Measurements from ENCODE around the gene C5orf24. TPM values are rescaled to one million over a fixed set of nuclear protein-coding genes. Genes with fewer than 3 reads are reported as not detected.
A peak's percentile ranks its signal among the peaks of the same experiment; 100 is the strongest.
"Not testable (repeated sequence)": the region's sequence is repeated elsewhere in the genome, so short reads cannot be mapped to it uniquely, and the experiment has no call there.

The C5orf24 gene
- total RNA-seq, 1 donor from 2014 or later, result 42.8 TPM

- DNase-seq, result no peak
Measured at GRCh38 chr5:134857401-134857800, 11.6 kb downstream of the C5orf24 start.

DNA sequence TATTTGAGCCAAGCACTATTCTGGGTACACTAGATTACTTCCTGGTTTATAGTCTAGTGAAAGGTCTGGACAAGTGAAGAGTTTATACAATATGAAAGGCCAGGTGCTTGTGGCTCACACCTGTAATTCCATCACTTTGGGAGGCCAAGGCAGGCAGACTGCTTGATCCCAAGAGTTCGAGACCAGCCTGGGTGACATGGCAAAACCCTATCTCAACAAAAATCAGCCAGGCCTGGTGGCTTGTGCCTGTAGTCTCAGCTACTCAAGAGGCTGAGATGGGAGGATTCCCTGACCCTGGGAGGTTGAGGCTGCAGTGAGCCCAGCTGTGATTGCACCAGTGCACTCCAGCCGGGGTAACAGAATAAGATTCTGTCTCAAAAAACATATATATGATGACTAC is 18.9 kb downstream of the C5orf24 start:
- no peak for DNase-seq

DNA sequence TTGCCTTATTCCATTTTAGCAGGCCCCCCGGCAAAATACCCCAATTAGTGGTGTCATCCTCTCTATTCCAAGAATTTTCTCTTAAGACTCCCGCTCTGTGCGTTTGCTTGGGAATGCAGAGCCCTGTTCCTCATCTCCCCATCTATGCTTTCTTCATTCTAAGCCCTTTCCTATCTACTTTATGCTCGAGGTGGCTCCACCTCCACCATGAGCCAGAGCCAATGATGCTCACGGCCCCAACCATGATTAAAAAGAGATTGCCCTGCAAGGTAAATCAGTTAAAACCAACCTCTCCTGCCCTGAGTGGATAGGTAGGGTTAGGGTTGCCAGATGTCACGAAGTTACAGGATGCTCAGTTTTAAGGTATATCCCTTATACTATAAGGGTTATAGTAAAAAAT is 27.7 kb downstream of the C5orf24 start:
- no peak for DNase-seq

GRCh38 chr5:134873987-134874830 is 28.4 kb downstream of the C5orf24 start, which contains the start of gene TXNDC15:
Gene TXNDC15 (plus strand): TSS chr5:134874371. CDS start chr5:134874428, 57 bp downstream.
- peak; percentile 84 for DNase-seq

DNA sequence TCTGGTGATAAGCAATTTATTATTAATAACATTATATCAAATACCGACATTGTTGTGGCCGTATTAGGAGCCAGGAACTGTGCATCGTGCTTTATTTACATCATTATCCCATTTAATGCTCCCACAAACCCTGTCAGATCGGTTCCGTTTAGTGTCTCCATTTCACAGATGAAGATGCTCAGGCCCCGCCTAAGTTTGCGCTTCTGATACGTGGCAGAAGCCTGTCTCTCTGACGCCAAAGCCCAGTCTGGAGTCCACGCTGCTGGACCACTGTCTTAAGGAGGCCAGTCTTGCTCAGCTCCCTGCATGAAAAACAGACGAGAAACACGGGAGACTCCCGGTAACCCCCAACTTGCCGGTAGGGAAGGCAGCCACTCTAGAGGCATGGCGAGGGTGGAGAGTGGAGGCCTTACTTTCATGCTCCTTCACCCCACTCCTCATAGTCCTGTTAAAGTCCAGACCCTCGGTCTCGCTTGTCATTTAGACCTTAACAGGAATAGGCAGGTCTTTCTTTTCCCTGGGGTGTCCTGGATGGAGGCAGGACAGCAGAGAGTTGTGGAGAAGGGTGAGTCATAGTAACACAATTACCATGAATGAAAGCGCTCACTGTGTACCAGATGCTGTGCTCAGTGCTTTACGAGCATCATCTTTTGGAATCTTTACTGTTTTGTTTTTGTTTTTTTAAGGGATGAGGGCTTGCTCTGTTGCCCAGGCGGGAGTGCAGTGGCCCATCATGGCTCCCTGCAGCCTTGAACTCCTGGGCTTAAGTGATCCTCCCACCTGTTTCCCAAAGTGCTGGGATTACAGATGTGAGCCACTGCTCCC is 29.3 kb downstream of the C5orf24 start:
- peak; percentile 82 for DNase-seq

GRCh38 chr5:134877159-134877558 is 31.4 kb downstream of the C5orf24 start:
- no peak for DNase-seq

GRCh38 chr5:134878403-134878802 is 32.6 kb downstream of the C5orf24 start:
- no peak for DNase-seq

- no peak for DNase-seq
Measured at GRCh38 chr5:134879456-134879855, 33.7 kb downstream of the C5orf24 start.

GRCh38 chr5:134880937-134881336 is 35.2 kb downstream of the C5orf24 start:
- DNase-seq, result not testable (repeated sequence)

DNA sequence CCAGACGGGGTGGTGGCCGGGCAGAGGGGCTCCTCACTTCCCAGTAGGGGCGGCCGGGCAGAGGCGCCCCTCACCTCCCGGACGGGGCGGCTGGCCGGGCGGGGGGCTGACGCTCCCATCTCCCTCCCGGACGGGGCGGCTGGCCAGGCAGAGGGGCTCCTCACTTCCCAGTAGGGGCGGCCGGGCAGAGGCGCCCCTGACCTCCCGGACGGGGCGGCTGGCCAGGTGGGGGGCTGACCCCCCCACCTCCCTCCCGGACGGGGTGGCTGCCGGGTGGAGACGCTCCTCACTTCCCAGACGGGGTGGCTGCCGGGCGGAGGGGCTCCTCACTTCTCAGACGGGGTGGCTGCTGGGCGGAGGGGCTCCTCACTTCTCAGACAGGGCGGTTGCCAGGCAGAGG is 35.9 kb downstream of the C5orf24 start:
- DNase-seq, result not testable (repeated sequence)

GRCh38 chr5:134887593-134888159 is 41.9 kb downstream of the C5orf24 start:
- no peak for DNase-seq

GRCh38 chr5:134889335-134889734 is 43.6 kb downstream of the C5orf24 start:
- no peak for DNase-seq

- DNase-seq, result no peak
Measured at GRCh38 chr5:134891473-134891872, 45.7 kb downstream of the C5orf24 start.

GRCh38 chr5:134892282-134892681 is 46.5 kb downstream of the C5orf24 start:
- no peak for DNase-seq

DNA sequence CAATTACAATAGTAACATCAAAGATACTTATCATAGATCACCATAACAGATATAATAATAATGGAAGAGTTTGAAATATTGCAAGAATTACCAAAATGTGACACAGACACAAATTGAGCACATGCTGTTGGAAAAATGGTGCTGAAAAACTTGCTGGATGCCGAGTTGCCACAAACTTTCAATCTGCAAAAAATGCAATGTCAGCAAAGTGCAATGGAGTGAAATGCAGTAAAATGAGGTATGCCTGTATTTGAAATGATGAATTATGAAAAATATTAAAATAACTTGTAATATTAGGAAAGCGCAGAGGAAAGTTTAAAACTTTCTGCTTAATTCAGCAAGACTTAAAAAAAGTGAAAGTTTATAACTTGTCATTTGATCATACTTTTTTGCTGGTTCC is 47.2 kb downstream of the C5orf24 start:
- no peak for DNase-seq

- DNase-seq, result no peak
Measured at GRCh38 chr5:134893748-134894505, 48.2 kb downstream of the C5orf24 start.

- no peak for DNase-seq
Measured at GRCh38 chr5:134902071-134902801, 56.5 kb downstream of the C5orf24 start.

GRCh38 chr5:134904610-134905245 is 59.0 kb downstream of the C5orf24 start, which contains the start of gene PCBD2:
Gene PCBD2 (plus strand): TSS chr5:134905131. CDS start chr5:134905140, 9 bp downstream.
- DNase-seq, result peak; percentile 83

DNA sequence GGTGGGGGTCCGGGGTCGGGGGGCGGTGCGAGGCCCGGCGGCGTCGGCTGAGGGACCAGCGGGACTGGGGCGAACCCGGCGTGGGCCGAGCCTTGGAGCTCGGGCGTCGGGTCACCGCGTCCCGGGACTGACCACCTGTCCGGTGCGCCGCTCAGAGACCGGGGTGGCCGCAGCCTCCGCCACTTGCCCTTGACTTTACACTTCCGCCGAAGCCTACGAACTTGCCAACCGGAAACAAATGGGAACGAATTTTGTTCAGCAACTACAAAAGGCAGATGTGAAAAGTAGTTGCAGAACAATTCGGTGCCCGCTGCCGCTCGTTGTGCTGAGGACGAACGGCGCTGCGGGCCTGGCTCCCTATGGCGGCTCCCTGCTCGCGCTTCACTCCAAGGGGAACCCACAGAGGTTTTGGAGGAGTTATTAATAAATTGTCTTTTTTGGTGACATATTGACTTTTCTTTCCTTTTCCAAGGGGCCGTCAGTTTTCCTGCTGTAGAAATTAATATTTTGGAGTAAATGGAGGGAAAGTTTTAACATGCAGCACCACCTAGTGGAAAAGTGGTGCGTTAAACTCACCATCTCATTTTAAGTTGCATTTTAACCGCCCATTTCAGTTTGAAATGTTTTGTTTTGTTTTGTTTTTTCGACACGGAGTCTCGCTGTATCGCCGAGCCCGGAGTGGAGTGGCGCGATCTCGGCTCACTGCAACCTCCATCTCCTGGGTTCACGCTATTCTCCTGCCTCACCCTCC is 59.7 kb downstream of the C5orf24 start:
- DNase-seq, result peak; percentile 73

DNA sequence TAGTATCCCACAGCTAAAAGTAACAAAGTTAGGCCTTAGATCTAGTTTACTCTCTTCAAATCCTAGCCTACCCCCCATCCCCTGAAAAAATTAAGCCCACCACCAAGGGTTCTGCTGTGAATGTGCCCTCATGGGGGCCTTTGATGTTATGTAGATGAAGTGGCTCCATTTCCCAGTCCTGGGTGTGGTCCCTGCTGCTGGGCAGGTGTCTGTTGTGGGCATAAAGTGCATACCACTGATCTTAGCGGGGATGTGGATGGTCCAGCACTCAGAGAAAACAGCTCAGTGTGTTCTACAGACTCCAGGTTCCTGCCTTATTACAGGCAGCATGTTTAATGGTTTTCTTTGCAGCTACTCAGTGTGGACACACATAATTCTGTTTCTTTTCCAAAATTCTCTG is 61.0 kb downstream of the C5orf24 start:
- no peak for DNase-seq

Data from skin of body (tissue), 2 donors.